Osteoblast (primary cell): ENCODE results near the gene DDI2. TPM values are rescaled to one million over a fixed set of nuclear protein-coding genes. Genes with fewer than 3 reads are reported as not detected.

ENCODE experiments used
- DNase-seq: peaks from one replicate; pipeline ENCODE4 v3.0.0; 2011; ENCODE audit warnings: low spot score, mixed read lengths; ENCODE audit not compliant: insufficient read length; ENCODE audit errors: missing footprints
- H2AFZ ChIP-seq: 2 replicates; pipeline ENCODE4 v1.6.0; 2011; ENCODE audit warnings: mild to moderate bottlenecking, low read length
- H3K27ac ChIP-seq: 2 replicates; pipeline ENCODE4 v1.5.1; 2011; ENCODE audit warnings: mild to moderate bottlenecking, low read depth, low read length, moderate library complexity
- H3K27me3 ChIP-seq: 2 replicates; pipeline ENCODE4 v1.6.0; 2012; ENCODE audit warnings: mild to moderate bottlenecking, control low read depth, inconsistent platforms, low read length, moderate library complexity; ENCODE audit not compliant: insufficient read depth
- H3K36me3 ChIP-seq: 2 replicates; pipeline ENCODE4 v1.5.1; 2011; ENCODE audit warnings: mild to moderate bottlenecking, low read length, control low read depth, moderate library complexity; ENCODE audit not compliant: insufficient read depth
- H3K4me1 ChIP-seq: 2 replicates; pipeline ENCODE4 v1.5.1; 2011; ENCODE audit warnings: mild to moderate bottlenecking, low read length, control low read depth, moderate library complexity; ENCODE audit not compliant: insufficient read depth
- H3K4me2 ChIP-seq: 2 replicates; pipeline ENCODE4 v1.6.0; 2011; ENCODE audit warnings: mild to moderate bottlenecking, low read length; ENCODE audit not compliant: insufficient read depth
- H3K4me3 ChIP-seq: fragments of 200-600 bp; sonication (generic); 3 replicates; pipeline ENCODE4 v1.5.1; 2012; ENCODE audit warnings: mild to moderate bottlenecking, low read length, inconsistent platforms; ENCODE audit not compliant: insufficient read depth
- H3K79me2 ChIP-seq: 2 replicates; pipeline ENCODE4 v1.6.0; 2012; ENCODE audit warnings: mild to moderate bottlenecking, low read length, control low read depth, inconsistent platforms; ENCODE audit not compliant: insufficient read depth
- H3K9me3 ChIP-seq: 2 replicates; pipeline ENCODE4 v1.5.1; 2011; ENCODE audit warnings: low read depth, low read length, control low read depth
- H4K20me1 ChIP-seq: 2 replicates; pipeline ENCODE4 v1.6.0; 2012; ENCODE audit warnings: mild to moderate bottlenecking, low read length, control low read depth; ENCODE audit not compliant: insufficient read depth
- CTCF ChIP-seq: IDR thresholded peaks from 2 replicates; pipeline ENCODE4 v1.5.1; 2011; ENCODE audit warnings: mild to moderate bottlenecking, low read depth, low read length, moderate library complexity; ENCODE audit errors: extremely low read depth
- total RNA-seq: library from RNA; depleted of rRNA; stranded (reverse); fragments of >200 nt; gene quantifications from 2 replicates; pipeline ENCODE4 v1.2.3, GENCODE V29; 2012

DDI2 gene
- total RNA-seq, 1 donor: 29.3 TPM

DNA sequence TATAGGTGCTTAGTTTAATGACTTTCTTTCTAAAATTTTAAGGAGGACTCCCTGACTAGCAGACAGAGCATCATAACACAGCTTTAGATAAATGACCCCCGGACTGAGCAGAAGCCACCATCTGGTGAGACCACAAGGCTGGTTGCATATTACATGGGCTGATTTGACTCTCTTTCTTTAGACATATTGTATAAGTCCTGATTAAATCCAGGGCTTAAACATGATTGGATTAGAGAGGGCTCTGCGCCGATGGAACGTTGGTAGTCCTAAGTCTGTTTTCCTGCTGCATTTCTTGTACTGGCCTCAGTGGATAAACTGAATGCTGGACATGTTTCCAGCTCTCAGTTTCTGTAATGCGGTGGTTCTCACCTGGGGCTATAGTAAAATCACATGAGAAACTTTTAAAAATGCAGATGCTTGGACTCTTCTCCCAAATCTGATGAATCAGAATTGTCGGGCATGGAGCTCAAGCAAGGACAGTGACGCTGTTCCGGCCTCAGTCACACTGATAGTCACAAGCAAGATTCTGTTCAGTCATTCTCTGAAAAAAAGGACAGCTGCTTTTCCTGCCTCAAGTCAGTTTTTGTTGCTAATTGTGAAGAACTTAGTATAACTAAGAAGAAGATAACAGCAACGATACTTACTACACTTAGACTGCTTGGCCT is 16.6 kb downstream of the DDI2 start:
- Histone ChIP-seq H3K4me3 (no peak overlapping the region), H3K79me2 (peaks cover 14% of the 10 kb centered on the region), H3K4me2 (no peak overlapping the region), H3K27me3 (no peaks in the 10 kb centered on the region), H3K9me3 (no peaks in the 10 kb centered on the region), H4K20me1 (peaks cover 4% of the 10 kb centered on the region), H3K27ac (no peak overlapping the region), H2AFZ (no peak overlapping the region), H3K4me1 (no peaks in the 10 kb centered on the region), H3K36me3 (peaks cover 59% of the 10 kb centered on the region)
- DNase-seq: no peak
- no peak for TF ChIP-seq CTCF

- Histone ChIP-seq H3K4me1 (no peaks in the 10 kb centered on the region), H3K27ac (no peak overlapping the region), H3K79me2 (peaks cover 4% of the 10 kb centered on the region), H3K4me2 (no peak overlapping the region), H4K20me1 (no peaks in the 10 kb centered on the region), H2AFZ (no peak overlapping the region), H3K36me3 (peaks cover 50% of the 10 kb centered on the region), H3K4me3 (no peak overlapping the region), H3K27me3 (no peaks in the 10 kb centered on the region), H3K9me3 (no peaks in the 10 kb centered on the region)
- no peak for DNase-seq
- TF ChIP-seq CTCF: no peak
These were observed 19.2 kb downstream of the DDI2 start for GRCh38 chr1:15636436-15636835.

- no peak overlapping the region for H3K27ac ChIP-seq
- no peaks in the 10 kb centered on the region for H3K4me1 ChIP-seq
- no peaks in the 10 kb centered on the region for H3K9me3 ChIP-seq
- no peaks in the 10 kb centered on the region for H3K27me3 ChIP-seq
- no peak for TF ChIP-seq CTCF
- no peak for DNase-seq
- peaks cover 50% of the 10 kb centered on the region for H3K36me3 ChIP-seq
- no peak overlapping the region for H3K4me2 ChIP-seq
- no peak overlapping the region for H3K4me3 ChIP-seq
- peaks cover 4% of the 10 kb centered on the region for H3K79me2 ChIP-seq
- no peak overlapping the region for H2AFZ ChIP-seq
- H4K20me1 ChIP-seq: no peaks in the 10 kb centered on the region
These were observed 20.6 kb downstream of the DDI2 start for GRCh38 chr1:15637826-15638225.

DNA sequence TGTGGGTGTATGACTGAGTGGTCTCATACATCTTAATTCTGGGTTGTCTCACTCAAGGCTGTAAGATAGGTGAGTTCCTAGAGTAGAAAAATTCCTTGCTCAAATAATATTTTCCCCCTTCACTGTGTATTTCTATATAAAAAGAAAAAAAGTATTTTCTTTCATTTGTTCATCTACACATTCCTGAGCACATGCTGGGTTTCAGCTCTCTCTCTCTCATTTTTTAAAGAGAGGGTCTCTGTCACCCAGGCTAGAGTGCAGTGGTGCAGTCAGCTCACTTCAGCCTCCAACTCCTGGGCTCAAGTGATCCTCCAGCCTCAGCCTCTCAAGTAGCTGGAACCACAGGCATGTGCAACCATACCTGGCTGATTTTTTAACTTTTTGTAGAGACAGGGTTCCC is 22.0 kb downstream of the DDI2 start:
- Histone ChIP-seq H3K27ac (no peak overlapping the region), H3K4me2 (no peak overlapping the region), H3K27me3 (no peaks in the 10 kb centered on the region), H2AFZ (no peak overlapping the region), H3K79me2 (peaks cover 7% of the 10 kb centered on the region), H3K36me3 (peaks cover 51% of the 10 kb centered on the region), H3K4me3 (no peak overlapping the region), H4K20me1 (no peaks in the 10 kb centered on the region), H3K9me3 (no peaks in the 10 kb centered on the region), H3K4me1 (no peaks in the 10 kb centered on the region)
- DNase-seq: no peak
- TF ChIP-seq CTCF: no peak
